Neutrophil (primary cell): ENCODE results near the gene KIAA0753.

Experiments used
- H3K27ac ChIP-seq: fragments of 200-600 bp; sonication (generic); 2 replicates; pipeline ENCODE4 v1.5.1; 2016; ENCODE audit warnings: mild to moderate bottlenecking, moderate library complexity
- H3K27me3 ChIP-seq: fragments of 200-600 bp; sonication (generic); 2 replicates; pipeline ENCODE4 v1.6.0; 2016; ENCODE audit warnings: mild to moderate bottlenecking
- H3K36me3 ChIP-seq: fragments of 200-600 bp; sonication (generic); 2 replicates; pipeline ENCODE4 v1.5.1; 2017
- H3K4me1 ChIP-seq, 2 experiments: fragments of 200-600 bp in 1 of 2; sonication (generic) in 1 of 2; 1 replicate in 1 of 2; 2 replicates in 1 of 2; pipeline versions ENCODE4 v1.5.1 to v1.6.1; 2013 to 2016; ENCODE audit warnings: low read depth in 1 of 2, low read length in 1 of 2, mild to moderate bottlenecking in 1 of 2, moderate library complexity in 1 of 2; ENCODE audit not compliant: control insufficient read depth in 1 of 2, insufficient read depth in 1 of 2
- H3K4me3 ChIP-seq, 2 experiments: fragments of 200-600 bp in 1 of 2; sonication (generic) in 1 of 2; 1 replicate in 1 of 2; 2 replicates in 1 of 2; pipeline ENCODE4 v1.5.1; 2013 to 2016; ENCODE audit warnings: low read depth in 1 of 2, low read length in 1 of 2, mild to moderate bottlenecking in 1 of 2, moderate library complexity in 1 of 2
- H3K9me3 ChIP-seq: fragments of 200-600 bp; sonication (generic); 2 replicates; pipeline ENCODE4 v1.5.1; 2016
- TF ChIP-seq, protein P1 (sequence below): fragments of 200-600 bp; sonication (generic); IDR thresholded peaks from 2 replicates; pipeline ENCODE4 v1.5.1; 2016; ENCODE audit warnings: antibody characterized with exemption

KIAA0753 gene

GRCh38 chr17:6546069-6546718 is 94.3 kb downstream of the KIAA0753 start:
- TF ChIP-seq, protein P1, sequence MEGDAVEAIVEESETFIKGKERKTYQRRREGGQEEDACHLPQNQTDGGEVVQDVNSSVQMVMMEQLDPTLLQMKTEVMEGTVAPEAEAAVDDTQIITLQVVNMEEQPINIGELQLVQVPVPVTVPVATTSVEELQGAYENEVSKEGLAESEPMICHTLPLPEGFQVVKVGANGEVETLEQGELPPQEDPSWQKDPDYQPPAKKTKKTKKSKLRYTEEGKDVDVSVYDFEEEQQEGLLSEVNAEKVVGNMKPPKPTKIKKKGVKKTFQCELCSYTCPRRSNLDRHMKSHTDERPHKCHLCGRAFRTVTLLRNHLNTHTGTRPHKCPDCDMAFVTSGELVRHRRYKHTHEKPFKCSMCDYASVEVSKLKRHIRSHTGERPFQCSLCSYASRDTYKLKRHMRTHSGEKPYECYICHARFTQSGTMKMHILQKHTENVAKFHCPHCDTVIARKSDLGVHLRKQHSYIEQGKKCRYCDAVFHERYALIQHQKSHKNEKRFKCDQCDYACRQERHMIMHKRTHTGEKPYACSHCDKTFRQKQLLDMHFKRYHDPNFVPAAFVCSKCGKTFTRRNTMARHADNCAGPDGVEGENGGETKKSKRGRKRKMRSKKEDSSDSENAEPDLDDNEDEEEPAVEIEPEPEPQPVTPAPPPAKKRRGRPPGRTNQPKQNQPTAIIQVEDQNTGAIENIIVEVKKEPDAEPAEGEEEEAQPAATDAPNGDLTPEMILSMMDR: no peak
- Histone ChIP-seq H3K4me3 (no peak overlapping the region), H3K36me3 (no peaks in the 10 kb centered on the region), H3K27me3 (peaks cover 36% of the 10 kb centered on the region), H3K4me1 (no peaks in the 10 kb centered on the region), H3K27ac (no peak overlapping the region), H3K9me3 (no peaks in the 10 kb centered on the region)

DNA sequence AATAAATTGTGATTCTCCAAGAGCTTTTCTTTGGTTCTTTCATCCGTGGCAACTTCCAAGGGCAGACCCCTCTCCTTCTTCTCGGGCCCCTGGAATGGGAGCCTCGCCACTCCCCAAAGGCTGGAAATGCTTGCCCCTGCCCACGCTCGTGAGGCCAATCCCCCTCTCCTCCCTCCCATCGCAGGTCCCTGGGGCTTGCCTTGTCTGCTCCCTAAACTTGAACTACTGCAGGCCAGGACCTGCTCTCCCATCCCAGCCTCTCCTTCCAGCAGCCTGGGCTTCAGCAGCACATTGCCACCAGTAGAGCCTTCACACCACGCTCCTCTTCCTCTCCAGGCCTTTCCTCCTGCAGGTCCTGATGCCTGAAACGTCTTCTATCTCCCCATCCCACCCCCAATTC is 95.2 kb downstream of the KIAA0753 start:
- Histone ChIP-seq H3K27me3 (peaks cover 30% of the 10 kb centered on the region), H3K27ac (no peak overlapping the region), H3K36me3 (no peaks in the 10 kb centered on the region), H3K9me3 (no peaks in the 10 kb centered on the region), H3K4me3 (no peak overlapping the region), H3K4me1 (no peaks in the 10 kb centered on the region)
- TF ChIP-seq, protein P1: no peak

- Histone ChIP-seq H3K27ac (no peak overlapping the region), H3K36me3 (no peaks in the 10 kb centered on the region), H3K27me3 (peaks cover 18% of the 10 kb centered on the region), H3K4me1 (no peaks in the 10 kb centered on the region), H3K4me3 (no peak overlapping the region), H3K9me3 (no peaks in the 10 kb centered on the region)
- TF ChIP-seq, protein P1: no peak
Observed at GRCh38 chr17:6544011-6544370, 96.5 kb downstream of the KIAA0753 start.

GRCh38 chr17:6543079-6544010 is 97.2 kb downstream of the KIAA0753 start:
- Histone ChIP-seq H3K27me3 (peaks cover 11% of the 10 kb centered on the region), H3K9me3 (no peaks in the 10 kb centered on the region), H3K4me1 (no peaks in the 10 kb centered on the region), H3K27ac (no peak overlapping the region), H3K4me3 (no peak overlapping the region), H3K36me3 (no peaks in the 10 kb centered on the region)
- TF ChIP-seq, protein P1: no peak

- H3K27me3 ChIP-seq: peaks cover 6% of the 10 kb centered on the region
- H3K4me1 ChIP-seq: no peaks in the 10 kb centered on the region
- no peaks in the 10 kb centered on the region for H3K9me3 ChIP-seq
- H3K36me3 ChIP-seq: no peaks in the 10 kb centered on the region
- TF ChIP-seq, protein P1: no peak
- H3K4me3 ChIP-seq: no peak overlapping the region
- H3K27ac ChIP-seq: no peak overlapping the region
Observed at GRCh38 chr17:6542577-6542976, 97.9 kb downstream of the KIAA0753 start.
